Activated CD4-positive, alpha-beta T cell treated with anti-CD3 and anti-CD28 coated beads for 48 hours (primary cell): ENCODE data around the gene TMEM40.
A peak's percentile ranks its signal among the peaks of the same experiment; 100 is the strongest.
"Not testable (repeated sequence)": the region's sequence is repeated elsewhere in the genome, so short reads cannot be mapped to it uniquely, and the experiment has no call there.

Source experiments
- DNase-seq: peaks from one replicate; pipeline ENCODE4 v3.0.0-alpha.2; 2020

The TMEM40 gene

GRCh38 chr3:12759097-12759679, at the start of gene TMEM40:
TMEM40 (minus strand) TSS chr3:12759259; CDS start chr3:12749832, 9,427 bp downstream.
- DNase-seq: no peak

- no peak for DNase-seq
Measured at GRCh38 chr3:12808587-12808986, 49.5 kb upstream of the TMEM40 start.

- no peak for DNase-seq
Measured at GRCh38 chr3:12807601-12808359, 48.7 kb upstream of the TMEM40 start.

- DNase-seq: no peak
Measured at GRCh38 chr3:12807066-12807465, 48.0 kb upstream of the TMEM40 start.

- DNase-seq: no peak
Measured at GRCh38 chr3:12803371-12803770, 44.3 kb upstream of the TMEM40 start.

- DNase-seq: no peak
Measured at GRCh38 chr3:12799525-12800440, 40.7 kb upstream of the TMEM40 start.

- no peak for DNase-seq
Measured at GRCh38 chr3:12798559-12799179, 39.6 kb upstream of the TMEM40 start.

GRCh38 chr3:12797892-12798558, 39.0 kb upstream of the TMEM40 start:
- DNase-seq: no peak

- DNase-seq: no peak
Measured at GRCh38 chr3:12797124-12797891, 38.2 kb upstream of the TMEM40 start.

- peak; percentile 41 for DNase-seq
Measured at GRCh38 chr3:12796171-12797123, 37.4 kb upstream of the TMEM40 start, which contains the start of gene CAND2. CAND2 (plus strand) TSS chr3:12796680; CDS start chr3:12796721, 41 bp downstream.

- no peak for DNase-seq
Measured at GRCh38 chr3:12793701-12794100, 34.6 kb upstream of the TMEM40 start.

GRCh38 chr3:12791430-12791829, 32.4 kb upstream of the TMEM40 start:
- DNase-seq: no peak

GRCh38 chr3:12787967-12788690, 29.1 kb upstream of the TMEM40 start:
- not testable (repeated sequence) for DNase-seq

- peak; percentile 75 for DNase-seq
Measured at GRCh38 chr3:12787346-12787745, 28.3 kb upstream of the TMEM40 start.

- DNase-seq: no peak
Measured at GRCh38 chr3:12785096-12785495, 26.0 kb upstream of the TMEM40 start.

GRCh38 chr3:12782172-12782815, 23.2 kb upstream of the TMEM40 start:
- DNase-seq: peak; percentile 29

GRCh38 chr3:12780751-12781150, 21.7 kb upstream of the TMEM40 start:
- no peak for DNase-seq

GRCh38 chr3:12777171-12777570, 18.1 kb upstream of the TMEM40 start:
- DNase-seq: no peak

- DNase-seq: not testable (repeated sequence)
Measured at GRCh38 chr3:12775970-12776369, 16.9 kb upstream of the TMEM40 start.
